ENCODE results near the gene NT5C. TPM values are rescaled to one million over a fixed set of nuclear protein-coding genes. Genes with fewer than 3 reads are reported as not detected.

The NT5C gene
- total and polyA plus RNA-seq, 7 donors, result 60.7 to 116 (median 102) TPM

DNA sequence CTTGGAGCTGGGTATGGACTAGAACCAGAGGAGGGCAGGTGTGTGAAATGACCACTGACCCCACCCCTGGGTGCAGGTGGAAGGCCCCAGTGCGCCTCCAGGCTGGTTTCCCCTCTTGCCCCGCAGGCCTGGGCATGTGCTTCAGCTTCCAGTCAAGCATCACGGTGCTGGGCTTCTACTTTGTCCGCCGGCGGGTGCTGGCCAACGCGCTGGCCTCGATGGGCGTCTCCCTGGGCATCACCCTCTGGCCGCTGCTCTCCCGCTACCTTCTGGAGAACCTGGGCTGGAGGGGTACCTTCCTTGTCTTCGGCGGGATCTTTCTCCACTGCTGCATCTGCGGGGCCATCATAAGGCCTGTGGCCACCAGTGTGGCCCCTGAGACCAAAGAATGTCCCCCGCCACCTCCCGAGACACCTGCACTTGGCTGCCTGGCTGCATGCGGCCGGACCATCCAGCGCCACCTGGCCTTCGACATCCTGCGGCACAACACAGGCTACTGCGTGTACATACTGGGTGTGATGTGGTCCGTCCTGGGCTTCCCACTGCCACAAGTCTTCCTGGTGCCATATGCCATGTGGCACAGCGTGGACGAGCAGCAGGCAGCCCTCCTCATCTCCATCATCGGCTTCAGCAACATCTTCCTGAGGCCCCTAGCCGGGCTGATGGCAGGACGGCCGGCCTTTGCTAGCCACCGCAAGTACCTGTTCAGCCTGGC is 31.5 kb downstream of the NT5C start:
- Histone ChIP-seq H3K36me3 (peaks cover 0 to 13% (median 0%) of the 10 kb centered on the region in 4 donors), H3K4me3 (no peak overlapping the region), H3K4me1 (peaks cover 0 to 10% (median 7%) of the 10 kb centered on the region in 4 donors), H3K27ac (no peak overlapping the region), H3K27me3 (no peaks in the 10 kb centered on the region), H3K9me3 (no peaks in the 10 kb centered on the region)
- DNase-seq, result no peak
- TF ChIP-seq POLR2A (IDR thresholded peaks at IDR 0.05), result no peak
- no peak for TF ChIP-seq POLR2AphosphoS5 (IDR thresholded peaks at IDR 0.05)
- no peak for TF ChIP-seq CTCF (IDR thresholded peaks at IDR 0.05)
- no peak for TF ChIP-seq EP300 (IDR thresholded peaks at IDR 0.05)
- intact Hi-C loops (cut with DNase I), result no loop called here
- 97 to 98% methylated on average over 31 of the region's 31 CpGs for WGBS, 2 donors

DNA sequence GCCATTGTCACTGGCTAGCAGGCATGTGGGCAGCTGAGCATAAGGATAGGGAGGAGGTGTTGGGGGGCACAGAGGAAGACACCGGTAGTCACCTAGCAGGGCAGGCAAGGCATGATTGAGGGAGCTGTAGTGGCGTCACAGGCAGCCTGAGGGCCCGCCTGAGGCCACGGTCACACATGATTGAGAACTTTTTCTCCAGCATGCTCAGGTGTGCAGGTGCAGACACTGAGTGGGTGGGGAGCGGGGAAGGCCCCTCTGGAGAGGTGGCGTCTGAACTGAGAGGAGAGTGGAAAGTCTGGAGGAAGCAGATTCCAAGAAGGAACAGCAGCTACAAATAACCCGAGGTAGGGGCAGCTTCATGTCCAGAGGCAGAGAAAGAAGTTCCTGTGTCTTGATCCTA is 32.7 kb downstream of the NT5C start:
- Histone ChIP-seq H3K27ac (no peak overlapping the region), H3K27me3 (no peaks in the 10 kb centered on the region), H3K36me3 (peaks cover 0 to 13% (median 0%) of the 10 kb centered on the region in 4 donors), H3K4me3 (no peak overlapping the region), H3K9me3 (no peaks in the 10 kb centered on the region), H3K4me1 (peaks cover 0 to 8% (median 6%) of the 10 kb centered on the region in 4 donors)
- DNase-seq, result no peak
- WGBS, 2 donors, result 89 to 95% methylated on average over 7 of the region's 7 CpGs
- intact Hi-C loops (cut with DNase I), result no loop called here
- TF ChIP-seq CTCF (IDR thresholded peaks at IDR 0.05), result no peak
- no peak for TF ChIP-seq EP300 (IDR thresholded peaks at IDR 0.05)
- no peak for TF ChIP-seq POLR2AphosphoS5 (IDR thresholded peaks at IDR 0.05)
- TF ChIP-seq POLR2A (IDR thresholded peaks at IDR 0.05), result no peak

DNA sequence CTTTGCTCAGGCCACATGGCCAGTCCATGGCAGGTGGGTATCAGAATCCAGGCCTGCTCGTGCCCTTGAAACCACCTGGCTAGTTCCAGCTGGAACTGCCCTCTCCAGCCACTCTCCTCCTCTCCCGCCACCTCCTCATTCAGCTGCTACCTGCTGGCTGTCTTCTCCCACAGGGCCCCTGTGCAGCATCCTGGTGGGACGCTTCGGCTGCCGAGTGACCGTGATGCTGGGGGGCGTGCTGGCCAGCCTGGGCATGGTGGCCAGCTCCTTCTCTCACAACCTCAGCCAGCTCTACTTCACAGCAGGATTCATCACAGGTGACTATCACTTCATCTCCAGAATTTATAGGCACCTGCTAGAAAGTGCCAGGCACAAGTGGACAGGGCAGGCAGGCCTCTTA is 33.7 kb downstream of the NT5C start:
- Histone ChIP-seq H3K9me3 (no peaks in the 10 kb centered on the region), H3K27me3 (no peaks in the 10 kb centered on the region), H3K27ac (no peak overlapping the region), H3K36me3 (peaks cover 0 to 13% (median 0%) of the 10 kb centered on the region in 4 donors), H3K4me1 (peaks cover 0 to 8% (median 3%) of the 10 kb centered on the region in 4 donors), H3K4me3 (no peak overlapping the region)
- TF ChIP-seq CTCF (IDR thresholded peaks at IDR 0.05), result no peak
- TF ChIP-seq POLR2A (IDR thresholded peaks at IDR 0.05), result no peak
- TF ChIP-seq POLR2AphosphoS5 (IDR thresholded peaks at IDR 0.05), result no peak
- DNase-seq, result no peak
- 94 to 95% methylated on average over 7 of the region's 7 CpGs for WGBS, 2 donors
- intact Hi-C loops (cut with DNase I), result no loop called here

GRCh38 chr17:75096082-75096625 is 35.4 kb downstream of the NT5C start:
- intact Hi-C loops (cut with DNase I), result no loop called here
- Histone ChIP-seq H3K27me3 (no peaks in the 10 kb centered on the region), H3K4me3 (no peak overlapping the region), H3K4me1 (peaks cover 0 to 18% (median 9%) of the 10 kb centered on the region in 4 donors), H3K27ac (peak overlapping the region in 1 of 4 donors; percentile 46), H3K9me3 (no peaks in the 10 kb centered on the region), H3K36me3 (peaks cover 0 to 13% (median 0%) of the 10 kb centered on the region in 4 donors)
- TF ChIP-seq POLR2AphosphoS5 (IDR thresholded peaks at IDR 0.05) (no peak), POLR2A (IDR thresholded peaks at IDR 0.05) (no peak), CTCF (IDR thresholded peaks at IDR 0.05) (no peak), EP300 (IDR thresholded peaks at IDR 0.05) (no peak)
- no peak for DNase-seq
- 9 to 44% methylated on average over 14 of the region's 14 CpGs for WGBS, 2 donors
